Endothelial cell of umbilical vein (primary cell): Measurements from ENCODE around the gene PLCD3. TPM values are rescaled to one million over a fixed set of nuclear protein-coding genes. Genes with fewer than 3 reads are reported as not detected.

Experiments used
- BruUV-seq: library from RNA; stranded (reverse); fragments of 400-500 nt; replicated peaks from 2 replicates; lab custom pipeline; 2021; lab: Mats Ljungman, UMichigan
- CTCF ChIA-PET: fragments of 300-600, 350-600 bp; sonication (Branson Sonifier 250); formaldehyde crosslinking; loops from one replicate; lab custom pipeline; 2021; ENCODE audit warnings: antibody characterized with exemption, inconsistent platforms; lab: Charles Lee
- POLR2A ChIA-PET: fragments of 300-600, 350-600 bp; sonication (Branson Sonifier 250); formaldehyde crosslinking; loops from one replicate; lab custom pipeline; 2021; ENCODE audit warnings: antibody characterized with exemption, inconsistent platforms; lab: Charles Lee
- DNase-seq: peaks from one replicate; pipeline ENCODE4 v3.0.0-alpha.2; 2011; ENCODE audit warnings: low read depth, low spot score
- FAIRE-seq: peaks from 2 replicates; lab custom pipeline; 2011; peaks lifted over from hg19 to GRCh38; lab: Jason Lieb, UNC
- H2AFZ ChIP-seq: 2 replicates; pipeline ENCODE4 v1.6.0; 2012; ENCODE audit warnings: low read depth, low read length, control low read depth, inconsistent platforms
- H3K27ac ChIP-seq: 2 replicates; pipeline ENCODE4 v1.5.1; 2011; ENCODE audit warnings: low read depth, mild to moderate bottlenecking, control low read depth, low read length, moderate library complexity; ENCODE audit not compliant: insufficient read depth
- H3K27me3 ChIP-seq, 2 experiments: 2 replicates each; pipeline versions ENCODE4 v1.6.0 to v1.6.1; 2011; ENCODE audit warnings: low read length in 2 of 2, mixed read lengths in 1 of 2; ENCODE audit not compliant: control insufficient read depth in 2 of 2, insufficient read depth in 2 of 2
- H3K36me3 ChIP-seq, 2 experiments: 2 replicates in 1 of 2; 3 replicates in 1 of 2; pipeline ENCODE4 v1.5.1; 2011; ENCODE audit warnings: low read length in 2 of 2, mild to moderate bottlenecking in 1 of 2, moderate library complexity in 1 of 2; ENCODE audit not compliant: control insufficient read depth in 2 of 2, insufficient read depth in 2 of 2; ENCODE audit errors: extremely low read depth in 1 of 2
- H3K4me1 ChIP-seq: 3 replicates; pipeline ENCODE4 v1.5.1; 2011; ENCODE audit warnings: mild to moderate bottlenecking, low read length; ENCODE audit not compliant: control insufficient read depth, insufficient read depth; ENCODE audit errors: extremely low read depth
- H3K4me2 ChIP-seq: 2 replicates; pipeline ENCODE4 v1.6.1; 2011; ENCODE audit warnings: low read length, control low read depth, mixed read lengths; ENCODE audit not compliant: insufficient read depth
- H3K4me3 ChIP-seq, 3 experiments: fragments of 200-600 bp in 1 of 3; sonication (generic), shearing (Covaris generic) in 1 of 3; replicated peaks in 1 of 3; 2 replicates each; pipeline ENCODE4 v1.5.1; 2011 to 2016; ENCODE audit warnings: control low read depth in 3 of 3, low read length in 3 of 3, mild to moderate bottlenecking in 2 of 3, inconsistent platforms in 1 of 3, low read depth in 1 of 3, moderate library complexity in 1 of 3; ENCODE audit not compliant: insufficient read depth in 1 of 3
- H3K79me2 ChIP-seq: 2 replicates; pipeline ENCODE4 v1.6.0; 2012; ENCODE audit warnings: low read length, inconsistent platforms; ENCODE audit not compliant: control insufficient read depth, insufficient read depth
- H3K9ac ChIP-seq: replicated peaks from 2 replicates; pipeline ENCODE3; 2011; ENCODE audit warnings: low read length, control low read depth; ENCODE audit not compliant: insufficient read depth; ENCODE audit errors: extremely low read depth
- H3K9me1 ChIP-seq: replicated peaks from 3 replicates; pipeline ENCODE4 v1.6.0; 2011; ENCODE audit warnings: mild to moderate bottlenecking, low read length; ENCODE audit not compliant: control insufficient read depth, insufficient read depth; ENCODE audit errors: extremely low read depth
- H3K9me3 ChIP-seq: replicated peaks from 2 replicates; pipeline ENCODE4 v1.5.1; 2012; ENCODE audit warnings: low read length, inconsistent platforms; ENCODE audit not compliant: control insufficient read depth, insufficient read depth
- H4K20me1 ChIP-seq: replicated peaks from 2 replicates; pipeline ENCODE3; 2011; ENCODE audit warnings: mild to moderate bottlenecking, low read length; ENCODE audit not compliant: control insufficient read depth, insufficient read depth; ENCODE audit errors: extremely low read depth
- CTCF ChIP-seq, 2 donors: IDR thresholded peaks; 1 replicate in 1 of 2; 2 replicates in 1 of 2; pipeline ENCODE4 v1.5.1; 2011; ENCODE audit warnings: low read length in 2 of 2, mild to moderate bottlenecking in 2 of 2, moderate library complexity in 2 of 2, control low read depth in 1 of 2, inconsistent platforms in 1 of 2, low read depth in 1 of 2; ENCODE audit not compliant: insufficient read depth in 1 of 2; ENCODE audit errors: extremely low read depth in 1 of 2
- EZH2 ChIP-seq: IDR thresholded peaks from 2 replicates; pipeline ENCODE4 v1.6.1; 2012; ENCODE audit warnings: borderline replicate concordance, low read depth, mild to moderate bottlenecking, moderate library complexity, low read length, inconsistent platforms; ENCODE audit not compliant: severe bottlenecking
- FOS ChIP-seq: IDR thresholded peaks from 2 replicates; pipeline ENCODE4 v1.6.1; 2011; ENCODE audit warnings: mild to moderate bottlenecking, low read length, moderate library complexity, borderline replicate concordance; ENCODE audit not compliant: insufficient read depth
- GATA2 ChIP-seq: IDR thresholded peaks from 2 replicates; pipeline ENCODE4 v1.7.0; 2011; ENCODE audit warnings: low read depth, mild to moderate bottlenecking, moderate library complexity, mixed read lengths, low read length; ENCODE audit not compliant: insufficient read length, insufficient read depth
- JUN ChIP-seq: IDR thresholded peaks from 2 replicates; pipeline ENCODE4 v1.6.1; 2011; ENCODE audit warnings: borderline replicate concordance, low read depth; ENCODE audit not compliant: insufficient read length, insufficient read depth
- MAX ChIP-seq: IDR thresholded peaks from 2 replicates; pipeline ENCODE4 v1.6.1; 2011; ENCODE audit not compliant: insufficient read depth, insufficient read length
- MYC ChIP-seq: IDR thresholded peaks from one replicate; pipeline ENCODE4 v1.6.1; 2011; ENCODE audit warnings: mild to moderate bottlenecking, low read depth, low read length
- POLR2A ChIP-seq: IDR thresholded peaks from 2 replicates; pipeline ENCODE4 v1.6.1; 2012; ENCODE audit warnings: low read depth, mild to moderate bottlenecking, control low read depth, low read length
- POLR2AphosphoS5 ChIP-seq: IDR thresholded peaks from 2 replicates; pipeline ENCODE4 v1.6.1; 2012; ENCODE audit warnings: low read depth, mild to moderate bottlenecking, control low read depth, low read length, moderate library complexity; ENCODE audit not compliant: insufficient read depth
- dilution Hi-C: fragments of 300-500 bp; cut with MboI; formaldehyde crosslinking; loops from one replicate; pipeline ENCODE4 v1.15.0; 2019; ENCODE audit warnings: low sequenced_read_pairs; ENCODE audit not compliant: extremely low pct_ligation_motif_present
- intact Hi-C: fragments of 100-400 bp; cut with micrococcal nuclease; formaldehyde crosslinking; loops from one replicate; pipeline ENCODE4 v1.10.0; 2022
- polyA plus RNA-seq, 4 experiments: library from polyadenylated mRNA; depleted of rRNA in 3 of 4; stranded (reverse) in 3 of 4; unstranded in 1 of 4; fragments of >200 nt; gene quantifications; 2 replicates each; pipeline versions ENCODE4 v1.2.1 to v1.2.3, GENCODE V29; 2011 to 2012; ENCODE audit warnings: missing spikeins in 1 of 4
- total RNA-seq: library from RNA; stranded (reverse); gene quantifications from 2 replicates; pipeline ENCODE4 v1.2.3, GENCODE V29; 2021

PLCD3 gene
- total and polyA plus RNA-seq, 2 donors (not counting 3 experiments of a cell fraction or from before 2014, with no cell fraction given): 30.4 to 43.1 TPM

- FAIRE-seq: no peak
Measured at GRCh38 chr17:45114117-45114932, 18.0 kb downstream of the PLCD3 start.

More at GRCh38 chr17:45114117-45114932, 18.0 kb downstream of the PLCD3 start:
- Histone ChIP-seq H3K9me3 (no peaks in the 10 kb centered on the region), H3K4me2 (no peak overlapping the region), H3K4me1 (no peaks in the 10 kb centered on the region), H3K79me2 (no peaks in the 10 kb centered on the region), H3K27me3 (no peaks in the 10 kb centered on the region), H3K36me3 (no peaks in the 10 kb centered on the region), H4K20me1 (no peaks in the 10 kb centered on the region), H3K27ac (no peak overlapping the region), H2AFZ (no peak overlapping the region), H3K9ac (no peak overlapping the region), H3K4me3 (no peak overlapping the region), H3K9me1 (no peaks in the 10 kb centered on the region)
- no peak for TF ChIP-seq POLR2A
- no peak for TF ChIP-seq CTCF (IDR thresholded peaks at IDR 0.05; ENCODE audit: extremely low read depth in 1 of 2, insufficient read depth in 1 of 2, low read depth in 1 of 2, low read length in 2 of 2)
- no peak for TF ChIP-seq POLR2AphosphoS5
- no peak for TF ChIP-seq MAX
- no peak for TF ChIP-seq EZH2
- no peak for TF ChIP-seq FOS
- no peak for TF ChIP-seq JUN
- no peak for TF ChIP-seq MYC
- TF ChIP-seq GATA2: no peak
- no TSS peak for BruUV-seq
- POLR2A ChIA-PET: no interaction called here
- no peak for DNase-seq
- dilution Hi-C loops: no loop called here
- intact Hi-C loops: no loop called here
- CTCF ChIA-PET: interaction anchor here (6.9 kb wide), 1 partner anchor 21 kb away, joined by 34 read pairs; the partner anchor contains the start of gene ACBD4
